NCI-H2227 treated with DMSO at 0.1 percent for 48 hours (cell line): Measurements from ENCODE around the gene ITGB1.

ENCODE experiments used
- DNase-seq: peaks from one replicate; lab custom pipeline; 2025; lab: John Stamatoyannopoulos, UW

ITGB1 gene

DNA sequence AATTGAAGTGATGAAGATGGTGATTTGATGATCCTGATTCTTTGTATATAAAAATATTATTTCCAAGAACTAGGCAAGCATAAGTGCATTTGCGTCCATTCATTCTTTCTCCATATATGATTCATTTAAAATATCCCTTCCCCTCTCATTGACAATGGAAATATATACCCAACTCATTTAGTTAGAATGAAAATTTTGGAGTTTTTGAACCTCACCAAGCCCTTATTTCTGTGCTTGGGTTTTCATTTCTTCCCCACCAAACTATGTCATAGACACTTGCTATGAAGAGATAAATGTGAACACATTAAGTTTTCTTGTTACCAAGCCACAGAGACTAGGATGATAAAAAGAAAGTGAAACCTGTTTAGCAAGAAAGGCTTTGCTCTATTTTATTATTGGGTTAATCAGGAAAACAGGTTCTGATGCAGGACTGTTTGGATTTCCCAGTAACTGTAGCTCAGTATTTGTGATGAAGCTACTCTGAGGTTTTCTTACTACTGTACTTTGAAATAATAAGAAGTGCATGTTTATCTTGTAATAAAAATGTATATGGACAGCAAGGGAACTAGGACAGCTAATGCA lies 68.3 kb downstream of the ITGB1 start:
- DNase-seq: no peak

DNA sequence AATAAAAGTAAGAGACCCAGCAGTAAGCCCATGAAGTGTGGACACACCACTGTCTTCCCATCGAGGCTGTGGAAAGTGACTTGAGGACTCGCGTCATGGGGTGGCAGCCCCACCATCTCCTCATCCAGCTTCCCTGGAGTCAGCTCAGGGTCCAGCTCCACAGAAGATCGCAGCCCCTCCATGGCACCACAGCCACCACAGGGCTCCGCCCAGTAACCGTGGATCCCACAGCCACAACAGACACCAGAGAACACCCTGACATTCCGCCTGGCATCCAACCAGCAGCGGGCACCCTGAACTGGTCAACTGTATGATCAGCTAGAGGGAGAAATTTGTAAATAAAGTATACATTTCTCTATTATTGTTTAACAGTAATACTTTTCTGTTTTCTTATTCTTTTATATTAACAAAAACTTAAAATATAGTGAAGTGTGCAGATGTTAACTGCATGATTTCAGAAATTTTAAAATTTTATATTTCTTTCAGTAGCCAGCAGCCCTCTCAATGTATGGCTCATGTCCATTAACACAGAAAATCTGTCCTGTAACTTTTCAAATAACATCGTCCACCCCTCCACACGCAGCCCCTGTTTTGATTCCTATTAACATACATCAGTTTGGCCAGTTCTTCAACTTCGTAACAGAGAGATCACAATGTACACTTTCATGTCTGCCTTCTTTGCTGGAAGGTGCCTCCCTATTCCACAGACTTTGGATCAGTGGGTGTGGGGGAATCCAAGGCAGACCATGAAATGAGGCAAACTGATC lies 69.7 kb downstream of the ITGB1 start:
- DNase-seq: no peak

DNA sequence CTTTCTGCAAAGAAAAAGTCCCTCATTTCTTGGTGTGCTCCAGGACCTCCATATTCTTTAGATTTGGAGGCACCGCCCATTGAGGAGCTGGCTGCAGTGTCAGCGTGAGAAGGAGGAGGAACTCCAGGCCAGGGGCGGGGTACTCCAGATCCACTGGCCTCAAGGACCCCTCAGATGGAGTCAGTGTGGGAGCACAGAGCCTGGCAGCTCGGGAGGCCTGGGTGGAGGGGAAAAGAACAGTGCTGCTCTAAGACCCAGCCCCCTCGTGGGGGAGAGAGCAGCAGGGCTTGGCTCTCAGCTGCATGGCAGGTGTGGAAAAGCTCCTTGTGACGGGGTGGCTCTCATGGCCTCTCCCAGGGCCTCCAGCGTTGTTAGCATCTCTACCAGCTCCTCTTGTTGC lies 70.5 kb downstream of the ITGB1 start:
- no peak for DNase-seq

DNA sequence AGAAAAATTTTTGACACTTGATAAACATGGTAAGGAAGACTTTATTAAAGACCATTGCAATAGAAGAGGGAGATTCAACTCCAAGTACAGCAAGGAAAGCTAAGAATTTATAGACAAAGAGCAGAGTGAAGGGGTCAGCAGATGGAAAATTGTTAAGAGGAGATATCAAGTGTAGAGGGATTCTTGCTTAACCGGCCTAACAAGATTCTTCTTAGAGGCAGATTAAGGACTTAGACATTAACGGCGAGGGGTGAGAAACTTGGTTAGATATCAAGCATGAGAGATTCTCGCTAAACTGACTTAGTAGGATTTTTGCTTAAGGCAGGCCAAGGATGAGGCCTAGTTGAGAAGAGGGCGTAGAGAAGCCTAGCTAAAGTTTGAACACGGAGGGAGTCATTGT lies 76.0 kb downstream of the ITGB1 start:
- DNase-seq: no peak

DNA sequence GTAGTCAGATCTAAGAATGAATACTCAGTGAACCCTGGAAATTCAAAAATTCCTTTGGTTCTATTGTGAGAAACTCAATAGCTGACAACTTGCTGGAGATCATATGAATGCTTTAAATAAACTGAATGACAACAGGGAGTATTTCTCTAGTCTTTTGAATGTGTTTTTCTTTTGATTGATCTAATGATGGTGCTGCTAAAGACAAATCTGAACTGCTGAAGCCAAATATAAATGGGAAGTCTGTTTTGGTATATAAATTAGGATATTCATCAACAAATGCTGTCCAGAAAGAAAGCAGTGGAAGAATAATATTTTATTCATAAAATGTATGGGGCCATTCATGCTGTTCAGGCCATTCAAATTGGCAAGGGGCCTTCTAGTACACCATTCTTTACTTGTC lies 79.4 kb downstream of the ITGB1 start:
- DNase-seq: no peak

DNA sequence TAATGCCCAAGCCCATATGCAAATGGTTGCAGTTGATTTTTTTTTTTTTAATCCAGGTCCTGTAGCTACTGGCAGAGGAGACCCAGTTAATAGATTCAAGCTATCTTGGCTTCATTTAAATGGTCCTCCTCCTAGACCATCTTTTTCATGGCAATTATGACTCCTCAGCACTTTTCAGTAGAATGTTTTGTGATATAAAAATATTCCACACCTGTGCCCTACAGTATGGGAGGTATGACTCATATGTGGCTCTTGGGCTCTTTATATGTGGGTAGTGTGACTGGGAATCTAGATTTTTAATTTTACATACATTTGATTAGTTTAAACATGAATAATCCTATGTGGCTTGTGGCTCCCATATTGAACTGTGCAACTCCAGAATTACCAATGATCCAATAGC lies 80.1 kb downstream of the ITGB1 start:
- no peak for DNase-seq

DNA sequence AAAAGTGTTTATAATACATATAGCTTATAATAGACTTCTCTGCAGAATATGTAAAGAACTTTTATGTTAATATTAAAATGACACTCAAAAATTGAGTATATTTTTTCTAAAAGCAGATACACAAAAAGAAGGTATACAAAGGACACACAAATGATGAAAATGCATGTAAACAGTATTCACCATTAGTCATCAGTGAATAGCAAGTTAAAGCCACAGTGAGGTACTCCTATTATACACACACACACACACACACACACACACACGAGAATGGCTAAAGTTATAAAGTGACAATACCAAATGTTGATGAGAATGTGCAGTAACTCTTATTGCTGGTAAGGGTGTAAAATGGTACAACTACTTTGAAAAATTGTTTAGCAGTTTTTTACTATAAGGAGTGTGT lies 92.9 kb downstream of the ITGB1 start:
- no peak for DNase-seq

DNA sequence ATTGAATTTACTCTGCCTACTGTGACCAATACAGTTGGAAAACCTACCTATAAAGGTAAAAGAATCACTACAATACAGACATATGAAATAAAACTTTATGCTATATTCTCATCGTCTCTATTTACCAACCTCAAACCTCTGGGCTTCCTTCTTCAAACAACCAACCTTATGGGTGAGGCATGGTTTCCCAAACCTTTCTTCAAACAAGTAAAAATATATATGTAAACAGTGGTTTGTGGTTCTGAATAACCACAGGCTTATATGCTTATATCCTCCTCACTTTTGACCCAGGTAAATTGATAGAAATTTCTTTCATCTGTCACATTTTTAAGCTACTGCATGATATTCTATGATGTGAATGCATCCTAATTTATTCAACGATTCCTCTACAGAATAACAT lies 103.6 kb downstream of the ITGB1 start:
- no peak for DNase-seq

DNA sequence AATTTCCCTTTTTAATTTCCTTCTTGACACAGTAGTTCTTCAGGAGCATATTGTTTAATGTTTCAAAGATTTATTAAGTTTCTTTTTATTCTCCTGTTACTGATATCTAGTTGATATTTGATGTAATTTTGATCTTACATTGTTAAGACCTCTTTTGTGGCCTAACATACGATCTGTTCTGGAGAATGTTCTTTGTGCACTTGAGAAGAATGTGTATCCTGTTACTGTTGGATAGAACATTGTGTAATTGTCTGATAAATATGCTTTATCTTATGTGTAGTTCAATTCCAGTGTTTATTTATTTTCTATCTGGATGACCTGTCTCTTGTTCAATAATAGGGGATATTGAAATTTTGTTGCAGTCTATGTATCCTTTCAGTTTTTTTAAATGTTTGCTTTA lies 106.7 kb downstream of the ITGB1 start:
- DNase-seq: no peak
